Measurements from ENCODE around the gene KANSL3.

KANSL3 gene

DNA sequence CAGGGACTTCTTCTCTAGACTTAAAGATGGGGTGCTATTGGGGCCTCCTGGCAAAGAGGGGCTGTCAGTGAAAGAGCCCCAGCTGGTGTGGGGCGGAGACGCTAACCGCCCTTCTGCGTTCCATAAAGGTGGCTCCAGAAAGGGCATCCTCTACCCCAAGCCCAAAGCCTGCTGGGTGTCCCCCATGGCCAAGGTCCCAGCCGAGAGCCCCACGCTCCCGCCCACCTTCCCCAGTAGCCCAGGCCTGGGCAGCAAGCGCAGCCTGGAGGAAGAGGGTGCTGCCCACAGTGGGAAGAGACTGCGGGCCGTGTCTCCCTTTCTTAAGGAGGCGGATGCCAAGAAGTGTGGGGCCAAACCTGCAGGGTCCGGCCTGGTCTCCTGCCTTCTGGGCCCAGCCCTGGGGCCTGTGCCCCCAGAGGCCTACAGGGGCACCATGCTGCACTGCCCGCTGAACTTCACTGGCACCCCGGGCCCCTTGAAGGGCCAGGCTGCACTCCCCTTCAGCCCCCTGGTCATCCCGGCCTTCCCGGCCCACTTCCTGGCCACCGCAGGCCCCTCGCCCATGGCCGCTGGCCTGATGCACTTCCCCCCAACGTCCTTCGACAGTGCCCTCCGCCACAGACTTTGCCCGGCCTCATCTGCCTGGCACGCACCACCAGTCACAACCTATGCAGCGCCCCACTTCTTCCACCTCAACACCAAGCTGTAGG lies 86.4 kb downstream of the KANSL3 start:
- TF ChIP-seq, protein P1, sequence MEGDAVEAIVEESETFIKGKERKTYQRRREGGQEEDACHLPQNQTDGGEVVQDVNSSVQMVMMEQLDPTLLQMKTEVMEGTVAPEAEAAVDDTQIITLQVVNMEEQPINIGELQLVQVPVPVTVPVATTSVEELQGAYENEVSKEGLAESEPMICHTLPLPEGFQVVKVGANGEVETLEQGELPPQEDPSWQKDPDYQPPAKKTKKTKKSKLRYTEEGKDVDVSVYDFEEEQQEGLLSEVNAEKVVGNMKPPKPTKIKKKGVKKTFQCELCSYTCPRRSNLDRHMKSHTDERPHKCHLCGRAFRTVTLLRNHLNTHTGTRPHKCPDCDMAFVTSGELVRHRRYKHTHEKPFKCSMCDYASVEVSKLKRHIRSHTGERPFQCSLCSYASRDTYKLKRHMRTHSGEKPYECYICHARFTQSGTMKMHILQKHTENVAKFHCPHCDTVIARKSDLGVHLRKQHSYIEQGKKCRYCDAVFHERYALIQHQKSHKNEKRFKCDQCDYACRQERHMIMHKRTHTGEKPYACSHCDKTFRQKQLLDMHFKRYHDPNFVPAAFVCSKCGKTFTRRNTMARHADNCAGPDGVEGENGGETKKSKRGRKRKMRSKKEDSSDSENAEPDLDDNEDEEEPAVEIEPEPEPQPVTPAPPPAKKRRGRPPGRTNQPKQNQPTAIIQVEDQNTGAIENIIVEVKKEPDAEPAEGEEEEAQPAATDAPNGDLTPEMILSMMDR (IDR thresholded peaks at IDR 0.05; ENCODE audit: borderline replicate concordance, control extremely low read depth, extremely low read depth, insufficient read depth, missing control alignments), result no peak
- no peak for DNase-seq (ENCODE audit: low spot score)
- in situ Hi-C loops (cut with MboI; ENCODE audit: low sequenced_read_pairs, unreplicated experiment), result no loop called here

DNA sequence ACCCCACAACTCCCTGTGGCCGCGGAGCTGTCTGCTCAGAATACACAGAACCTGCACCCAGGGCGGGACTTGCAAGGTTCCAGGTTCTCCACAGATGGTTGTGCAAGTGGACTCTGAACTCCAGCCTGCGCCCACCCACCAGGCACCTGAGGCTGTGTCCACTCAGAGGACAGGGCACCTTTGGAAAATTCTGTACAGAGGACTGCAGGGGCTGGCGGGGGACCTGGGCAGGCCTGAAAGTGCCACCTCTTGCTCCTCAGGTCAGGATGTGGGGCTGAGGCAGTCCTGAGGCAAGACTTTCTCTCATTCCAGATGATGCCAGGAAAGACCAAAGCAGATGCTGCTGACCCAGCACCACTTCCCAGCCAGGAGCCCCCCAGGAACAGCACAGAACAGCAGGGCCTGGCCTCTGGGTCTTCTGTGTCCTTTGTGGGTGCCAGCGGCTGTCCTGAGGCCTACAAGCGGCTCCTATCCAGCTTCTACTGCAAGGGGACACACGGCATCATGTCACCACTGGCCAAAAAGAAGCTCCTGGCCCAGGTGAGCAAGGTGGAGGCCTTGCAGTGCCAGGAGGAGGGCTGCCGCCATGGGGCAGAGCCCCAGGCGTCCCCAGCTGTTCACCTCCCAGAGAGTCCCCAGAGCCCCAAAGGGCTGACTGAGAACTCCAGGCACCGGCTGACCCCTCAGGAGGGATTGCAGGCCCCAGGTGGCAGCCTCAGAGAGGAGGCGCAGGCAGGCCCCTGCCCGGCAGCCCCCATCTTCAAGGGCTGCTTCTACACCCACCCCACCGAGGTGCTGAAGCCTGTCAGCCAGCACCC lies 87.1 kb downstream of the KANSL3 start:
- in situ Hi-C loops (cut with MboI; ENCODE audit: low sequenced_read_pairs, unreplicated experiment), result no loop called here
- peak; percentile 20 for DNase-seq (ENCODE audit: low spot score)
- TF ChIP-seq, protein P1 (IDR thresholded peaks at IDR 0.05; ENCODE audit: borderline replicate concordance, control extremely low read depth, extremely low read depth, insufficient read depth, missing control alignments), result no peak

DNA sequence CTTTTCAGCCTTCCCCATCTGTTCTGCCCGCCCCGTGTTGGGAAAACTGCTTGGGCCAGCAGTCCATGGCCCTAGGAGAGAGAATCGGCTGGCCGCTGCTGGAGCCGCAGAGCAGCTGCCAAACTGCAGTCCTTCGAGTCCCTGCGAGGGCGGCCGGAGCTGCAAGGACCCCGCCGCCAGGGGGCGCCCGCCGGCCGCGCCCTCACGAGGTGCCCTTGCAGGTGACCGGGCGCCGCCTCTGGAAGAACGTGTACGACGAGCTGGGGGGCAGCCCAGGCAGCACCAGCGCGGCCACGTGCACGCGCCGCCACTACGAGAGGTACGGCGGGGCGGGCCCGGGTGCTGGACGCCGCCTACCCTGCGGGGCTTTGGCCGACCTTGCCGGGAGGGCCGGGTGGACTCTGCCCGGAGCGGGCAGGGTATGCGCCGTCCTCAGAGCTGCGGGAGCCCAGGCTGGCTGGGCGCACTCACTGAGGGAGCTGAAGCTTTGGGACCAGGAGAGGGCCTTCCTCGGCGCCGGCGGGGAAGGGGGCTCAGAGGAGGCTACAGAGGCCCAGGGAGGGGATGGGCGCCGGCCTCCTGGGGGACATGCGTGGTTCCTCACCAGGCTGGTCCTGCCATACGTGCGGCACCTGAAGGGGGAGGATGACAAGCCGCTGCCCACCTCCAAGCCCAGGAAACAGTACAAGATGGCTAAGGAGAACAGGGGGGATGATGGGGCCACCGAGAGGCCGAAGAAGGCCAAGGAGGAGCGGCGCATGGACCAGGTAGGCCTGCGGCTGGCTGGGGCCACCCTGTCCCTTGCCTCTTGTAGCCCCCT lies 87.9 kb downstream of the KANSL3 start:
- in situ Hi-C loops (cut with MboI; ENCODE audit: low sequenced_read_pairs, unreplicated experiment), result no loop called here
- DNase-seq (ENCODE audit: low spot score), result peak; percentile 22
- TF ChIP-seq, protein P1 (IDR thresholded peaks at IDR 0.05; ENCODE audit: borderline replicate concordance, control extremely low read depth, extremely low read depth, insufficient read depth, missing control alignments), result no peak

DNA sequence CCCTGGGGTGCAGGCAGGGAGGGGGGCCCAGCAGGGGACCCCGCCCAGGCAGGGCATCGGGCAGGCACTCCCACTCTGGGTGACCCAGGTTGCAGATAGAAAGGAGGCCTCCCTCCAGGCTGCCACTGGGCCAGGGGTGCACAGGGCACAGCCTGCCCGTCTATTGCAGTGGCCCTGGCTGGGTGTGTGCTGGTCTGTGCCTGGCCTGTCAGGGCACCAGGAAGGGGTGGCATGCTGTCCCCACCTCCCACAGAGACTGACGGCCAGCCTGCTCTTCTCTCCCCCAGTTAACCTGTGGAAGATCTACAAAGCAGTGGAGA lies 88.7 kb downstream of the KANSL3 start:
- TF ChIP-seq, protein P1 (IDR thresholded peaks at IDR 0.05; ENCODE audit: borderline replicate concordance, control extremely low read depth, extremely low read depth, insufficient read depth, missing control alignments), result no peak
- in situ Hi-C loops (cut with MboI; ENCODE audit: low sequenced_read_pairs, unreplicated experiment), result no loop called here
- no peak for DNase-seq (ENCODE audit: low spot score)

DNA sequence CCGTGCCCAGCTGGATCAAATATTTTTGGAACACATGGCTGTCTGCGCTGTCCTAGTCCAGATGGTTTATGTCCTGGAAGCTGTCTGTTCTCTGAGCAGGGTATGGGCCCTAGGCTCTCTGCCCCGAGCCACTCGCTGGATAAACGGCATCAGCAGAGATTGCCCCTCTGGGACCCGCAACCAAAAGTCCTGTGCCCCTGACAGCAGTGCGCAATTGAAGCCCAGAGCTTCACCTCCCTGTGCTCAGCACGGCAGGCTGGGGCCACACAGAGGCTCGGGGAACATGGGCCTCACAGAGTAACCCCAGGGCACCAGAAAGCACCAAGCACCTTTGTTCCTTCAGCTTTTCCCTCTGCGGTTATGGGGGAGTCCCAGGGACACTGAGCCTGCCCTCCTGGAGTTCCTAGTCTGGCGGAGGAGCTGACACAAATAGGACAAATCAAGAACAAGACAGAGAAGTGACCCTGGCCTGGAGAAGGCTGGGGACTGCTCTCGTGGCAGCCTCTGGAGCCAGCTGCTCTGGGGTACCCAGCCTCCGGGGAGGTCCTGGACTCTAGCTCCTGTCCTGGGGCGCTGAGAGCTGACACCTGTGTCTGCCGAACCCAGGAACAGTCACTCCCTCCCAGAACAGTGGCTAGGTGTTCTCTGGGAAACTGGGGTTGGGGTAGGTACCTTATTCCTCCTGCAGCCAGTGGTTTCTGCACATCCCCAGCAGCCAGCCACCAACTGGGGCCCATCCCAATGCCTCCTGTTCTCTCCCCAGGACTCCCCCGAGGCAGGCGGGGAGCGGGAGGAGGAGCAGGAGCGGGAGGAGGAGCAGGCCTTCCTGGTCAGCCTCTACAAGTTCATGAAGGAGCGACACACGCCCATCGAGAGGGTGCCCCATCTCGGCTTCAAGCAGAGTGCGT lies 89.3 kb downstream of the KANSL3 start:
- DNase-seq (ENCODE audit: low spot score), result peak; percentile 9
- in situ Hi-C loops (cut with MboI; ENCODE audit: low sequenced_read_pairs, unreplicated experiment), result no loop called here
- TF ChIP-seq, protein P1 (IDR thresholded peaks at IDR 0.05; ENCODE audit: borderline replicate concordance, control extremely low read depth, extremely low read depth, insufficient read depth, missing control alignments), result no peak

All from GM13976 (cell line).